HepG2 (cell line): ENCODE measurements around the gene MTFP1. TPM values are rescaled to one million over a fixed set of nuclear protein-coding genes. Genes with fewer than 3 reads are reported as not detected.

Source experiments
- ATAC-seq: fragments of 200-7000 bp; cut with Tn5 transposase; 3 replicates; pipeline ENCODE4 v1.9.1; 2020; ENCODE audit warnings: mild to moderate bottlenecking, moderate library complexity
- BruUV-seq: library from RNA; stranded (reverse); fragments of 400-500 nt; replicated peaks from 2 replicates; lab custom pipeline; 2021; lab: Mats Ljungman, UMichigan
- CTCF ChIA-PET: fragments of 300-600 bp; formaldehyde crosslinking; extraction: SDS; loops from one replicate; lab custom pipeline; 2021; ENCODE audit warnings: low total read pairs, inconsistent platforms, low intra/inter-chr PET ratio; lab: Yijun Ruan, JAX
- POLR2A ChIA-PET: fragments of 350-600 bp; sonication (Branson Sonifier 250); formaldehyde crosslinking; loops from one replicate; lab custom pipeline; 2020; ENCODE audit warnings: antibody characterized with exemption, inconsistent platforms; lab: Yijun Ruan, JAX
- DNase-seq: peaks from one replicate; pipeline ENCODE4 v3.0.0-alpha.2; 2015; ENCODE audit warnings: low spot score
- FAIRE-seq: peaks from 3 replicates; lab custom pipeline; 2011; peaks lifted over from hg19 to GRCh38; lab: Jason Lieb, UNC
- H2AFZ ChIP-seq: one replicate; pipeline ENCODE4 v1.6.1; 2011; ENCODE audit warnings: low read length, inconsistent platforms
- H3K27ac ChIP-seq: fragments of 300-600 bp; 3 replicates; pipeline ENCODE4 v1.8.0; 2011; ENCODE audit warnings: mixed run types, mild to moderate bottlenecking, mixed read lengths, low read length, inconsistent platforms; ENCODE audit not compliant: insufficient read depth; ENCODE audit errors: extremely low read length
- H3K27me3 ChIP-seq, 2 experiments: fragments of 200-600 bp in 1 of 2; 2 replicates in 1 of 2; 3 replicates in 1 of 2; pipeline versions ENCODE4 v1.6.0 to v1.8.0; 2011; ENCODE audit warnings: low read length in 2 of 2, mild to moderate bottlenecking in 2 of 2, moderate library complexity in 2 of 2, inconsistent platforms in 1 of 2; ENCODE audit not compliant: insufficient read depth in 2 of 2, control insufficient read depth in 1 of 2
- H3K36me3 ChIP-seq, 2 experiments: fragments of 200-600 bp in 1 of 2; replicated peaks in 1 of 2; 2 replicates in 1 of 2; 3 replicates in 1 of 2; pipeline versions ENCODE4 v1.5.1 to v1.8.0; 2011; ENCODE audit warnings: low read length in 2 of 2, inconsistent platforms in 1 of 2; ENCODE audit not compliant: insufficient read depth in 2 of 2, control insufficient read depth in 1 of 2
- H3K4me1 ChIP-seq: 2 replicates; pipeline ENCODE4 v1.5.1; 2012; ENCODE audit warnings: low read length, inconsistent platforms; ENCODE audit not compliant: insufficient read depth
- H3K4me2 ChIP-seq: 2 replicates; pipeline ENCODE4 v1.6.0; 2011; ENCODE audit warnings: low read depth, low read length, inconsistent platforms
- H3K4me3 ChIP-seq, 3 experiments: fragments of 200-600 bp in 1 of 3; sonication (generic), shearing (Covaris generic) in 1 of 3; replicated peaks in 1 of 3; 2 replicates each; pipeline ENCODE4 v1.5.1; 2011 to 2016; ENCODE audit warnings: low read length in 3 of 3, inconsistent platforms in 2 of 3, low read depth in 2 of 3, mild to moderate bottlenecking in 2 of 3, control low read depth in 1 of 3, mixed read lengths in 1 of 3; ENCODE audit not compliant: insufficient read depth in 1 of 3
- H3K79me2 ChIP-seq: one replicate; pipeline ENCODE4 v1.6.1; 2011; ENCODE audit warnings: low read length, inconsistent platforms; ENCODE audit not compliant: insufficient read depth
- H3K9ac ChIP-seq: 2 replicates; pipeline ENCODE4 v1.6.0; 2011; ENCODE audit warnings: mild to moderate bottlenecking, low read depth, low read length, inconsistent platforms; ENCODE audit not compliant: insufficient read depth
- H3K9me3 ChIP-seq: 2 replicates; pipeline ENCODE4 v1.5.1; 2012; ENCODE audit warnings: mild to moderate bottlenecking, low read length
- H4K20me1 ChIP-seq: 2 replicates; pipeline ENCODE4 v1.6.0; 2011; ENCODE audit warnings: inconsistent platforms, mild to moderate bottlenecking, low read length, moderate library complexity; ENCODE audit not compliant: insufficient read depth
- FOXC1 ChIP-seq: sonication (generic); formaldehyde crosslinking; IDR thresholded peaks from 2 replicates; pipeline ENCODE4 v1.8.0; 2022; ENCODE audit warnings: mild to moderate bottlenecking, missing genetic modification reagents, borderline replicate concordance
- KMT2A ChIP-seq: sonication (generic); formaldehyde crosslinking; IDR thresholded peaks from 2 replicates; pipeline ENCODE4 v1.4.0; 2020; ENCODE audit warnings: missing genetic modification reagents
- MTF2 ChIP-seq: sonication (generic); formaldehyde crosslinking; IDR thresholded peaks from 2 replicates; pipeline ENCODE4 v1.5.0; 2020; ENCODE audit warnings: missing genetic modification reagents, borderline replicate concordance
- RARG ChIP-seq: sonication (generic); formaldehyde crosslinking; IDR thresholded peaks from 2 replicates; pipeline ENCODE4 v1.4.0; 2020; ENCODE audit warnings: low read depth, mild to moderate bottlenecking, missing genetic modification reagents
- SNAI1 ChIP-seq: sonication (generic); formaldehyde crosslinking; IDR thresholded peaks from 2 replicates; pipeline ENCODE4 v1.5.0; 2020; ENCODE audit warnings: mild to moderate bottlenecking, missing genetic modification reagents, borderline replicate concordance
- ZNF234 ChIP-seq: sonication (generic); formaldehyde crosslinking; conservative IDR thresholded peaks from 2 replicates; pipeline ENCODE4 v1.5.1; 2020; ENCODE audit warnings: mild to moderate bottlenecking, missing genetic modification reagents
- ZNF564 ChIP-seq: sonication (generic); formaldehyde crosslinking; IDR thresholded peaks from 2 replicates; pipeline ENCODE4 v1.8.1; 2023; ENCODE audit warnings: mild to moderate bottlenecking, missing genetic modification reagents
- ZNF878 ChIP-seq: sonication (generic); formaldehyde crosslinking; IDR thresholded peaks from 2 replicates; pipeline ENCODE4 v1.8.1; 2023; ENCODE audit warnings: mild to moderate bottlenecking, missing genetic modification reagents, moderate library complexity
- ZSCAN25 ChIP-seq: sonication (generic); formaldehyde crosslinking; IDR thresholded peaks from 2 replicates; pipeline ENCODE4 v1.8.0; 2022; ENCODE audit warnings: mild to moderate bottlenecking, missing genetic modification reagents
- WGBS: methylation state at CpG from one replicate; pipeline ENCODE4 v1.1.6; 2017; ENCODE audit warnings: low lambda C conversion rate; 5-methylcytosine and 5-hydroxymethylcytosine counted together
- in situ Hi-C: cut with HindIII; loops from 2 replicates; pipeline ENCODE4 v1.10.0; 2017; ENCODE audit warnings: low pct_unique_long_range_greater_than_20kb; ENCODE audit not compliant: extremely low pct_ligation_motif_present
- intact Hi-C: fragments of 100-400 bp; cut with micrococcal nuclease; formaldehyde crosslinking; loops from one replicate; pipeline ENCODE4 v1.10.0; 2022; ENCODE audit not compliant: unreplicated experiment
- polyA plus RNA-seq, 8 experiments: library from polyadenylated mRNA; depleted of rRNA in 3 of 8; stranded (reverse) in 7 of 8; unstranded in 1 of 8; fragments of >200 nt; fragmentation: Illumina TruSeq in 4 of 8; extraction: Trizol in 4 of 8; gene quantifications; 2 replicates each; pipeline versions ENCODE4 v1.2.1 to v1.2.3, GENCODE V29; 2011 to 2016; ENCODE audit warnings: low read depth in 4 of 8, missing spikeins in 1 of 8, mixed read lengths in 1 of 8; ENCODE audit not compliant: insufficient read depth in 1 of 8
- total RNA-seq, 5 experiments: library from RNA; depleted of rRNA; stranded (reverse); fragments of >200 nt; fragmentation: Illumina TruSeq; extraction: Trizol; gene quantifications; 2 replicates each; pipeline ENCODE4 v1.2.3, GENCODE V29; 2016; ENCODE audit warnings: low read depth in 1 of 5
- TF ChIP-seq, protein P1 (sequence below): sonication (generic); formaldehyde crosslinking; IDR thresholded peaks from 2 replicates; pipeline ENCODE4 v1.9.0; 2021; ENCODE audit warnings: mild to moderate bottlenecking, missing genetic modification reagents
- TF ChIP-seq, protein P2 (sequence below): sonication (generic); formaldehyde crosslinking; conservative IDR thresholded peaks from 2 replicates; pipeline ENCODE4 v1.8.1; 2023; ENCODE audit warnings: missing genetic modification reagents

Gene MTFP1
- total and polyA plus RNA-seq, 2 of the 13 experiments (the other 11 are each of a cell fraction or from before 2014, with no cell fraction given) = 29.5 to 45.6 TPM

DNA sequence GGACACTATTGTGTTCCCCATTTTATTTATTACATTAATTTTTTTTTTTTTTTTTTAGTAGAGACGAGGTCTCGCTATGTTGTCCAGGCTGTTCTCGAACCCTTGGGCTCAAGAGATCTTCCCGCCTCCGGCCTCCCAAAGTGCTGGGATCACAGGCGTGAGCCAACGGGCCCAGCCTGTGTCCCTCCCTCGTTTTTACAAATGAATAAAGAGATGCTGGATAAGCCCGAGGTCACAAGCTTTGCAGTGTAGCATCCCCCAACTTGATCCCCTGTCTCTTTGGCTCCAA lies 297 bp upstream of the MTFP1 start:
- Histone ChIP-seq H3K9me3 (no peaks in the 10 kb centered on the region), H3K36me3 (peaks cover 0 to 5% of the 10 kb centered on the region in 2 experiments; a peak in 2 of 5 replicates), H3K9ac (peak overlapping the region; percentile 68), H3K27ac (peak overlapping the region; percentile 70), H3K27me3 (no peaks in the 10 kb centered on the region), H2AFZ (peak overlapping the region; percentile 64), H3K4me1 (peaks cover 45% of the 10 kb centered on the region), H4K20me1 (no peaks in the 10 kb centered on the region), H3K4me2 (peak overlapping the region; percentile 99), H3K79me2 (peaks cover 15% of the 10 kb centered on the region), H3K4me3 (peak overlapping the region; percentile 68 to 89 (median 68))
- TF ChIP-seq, protein P1, sequence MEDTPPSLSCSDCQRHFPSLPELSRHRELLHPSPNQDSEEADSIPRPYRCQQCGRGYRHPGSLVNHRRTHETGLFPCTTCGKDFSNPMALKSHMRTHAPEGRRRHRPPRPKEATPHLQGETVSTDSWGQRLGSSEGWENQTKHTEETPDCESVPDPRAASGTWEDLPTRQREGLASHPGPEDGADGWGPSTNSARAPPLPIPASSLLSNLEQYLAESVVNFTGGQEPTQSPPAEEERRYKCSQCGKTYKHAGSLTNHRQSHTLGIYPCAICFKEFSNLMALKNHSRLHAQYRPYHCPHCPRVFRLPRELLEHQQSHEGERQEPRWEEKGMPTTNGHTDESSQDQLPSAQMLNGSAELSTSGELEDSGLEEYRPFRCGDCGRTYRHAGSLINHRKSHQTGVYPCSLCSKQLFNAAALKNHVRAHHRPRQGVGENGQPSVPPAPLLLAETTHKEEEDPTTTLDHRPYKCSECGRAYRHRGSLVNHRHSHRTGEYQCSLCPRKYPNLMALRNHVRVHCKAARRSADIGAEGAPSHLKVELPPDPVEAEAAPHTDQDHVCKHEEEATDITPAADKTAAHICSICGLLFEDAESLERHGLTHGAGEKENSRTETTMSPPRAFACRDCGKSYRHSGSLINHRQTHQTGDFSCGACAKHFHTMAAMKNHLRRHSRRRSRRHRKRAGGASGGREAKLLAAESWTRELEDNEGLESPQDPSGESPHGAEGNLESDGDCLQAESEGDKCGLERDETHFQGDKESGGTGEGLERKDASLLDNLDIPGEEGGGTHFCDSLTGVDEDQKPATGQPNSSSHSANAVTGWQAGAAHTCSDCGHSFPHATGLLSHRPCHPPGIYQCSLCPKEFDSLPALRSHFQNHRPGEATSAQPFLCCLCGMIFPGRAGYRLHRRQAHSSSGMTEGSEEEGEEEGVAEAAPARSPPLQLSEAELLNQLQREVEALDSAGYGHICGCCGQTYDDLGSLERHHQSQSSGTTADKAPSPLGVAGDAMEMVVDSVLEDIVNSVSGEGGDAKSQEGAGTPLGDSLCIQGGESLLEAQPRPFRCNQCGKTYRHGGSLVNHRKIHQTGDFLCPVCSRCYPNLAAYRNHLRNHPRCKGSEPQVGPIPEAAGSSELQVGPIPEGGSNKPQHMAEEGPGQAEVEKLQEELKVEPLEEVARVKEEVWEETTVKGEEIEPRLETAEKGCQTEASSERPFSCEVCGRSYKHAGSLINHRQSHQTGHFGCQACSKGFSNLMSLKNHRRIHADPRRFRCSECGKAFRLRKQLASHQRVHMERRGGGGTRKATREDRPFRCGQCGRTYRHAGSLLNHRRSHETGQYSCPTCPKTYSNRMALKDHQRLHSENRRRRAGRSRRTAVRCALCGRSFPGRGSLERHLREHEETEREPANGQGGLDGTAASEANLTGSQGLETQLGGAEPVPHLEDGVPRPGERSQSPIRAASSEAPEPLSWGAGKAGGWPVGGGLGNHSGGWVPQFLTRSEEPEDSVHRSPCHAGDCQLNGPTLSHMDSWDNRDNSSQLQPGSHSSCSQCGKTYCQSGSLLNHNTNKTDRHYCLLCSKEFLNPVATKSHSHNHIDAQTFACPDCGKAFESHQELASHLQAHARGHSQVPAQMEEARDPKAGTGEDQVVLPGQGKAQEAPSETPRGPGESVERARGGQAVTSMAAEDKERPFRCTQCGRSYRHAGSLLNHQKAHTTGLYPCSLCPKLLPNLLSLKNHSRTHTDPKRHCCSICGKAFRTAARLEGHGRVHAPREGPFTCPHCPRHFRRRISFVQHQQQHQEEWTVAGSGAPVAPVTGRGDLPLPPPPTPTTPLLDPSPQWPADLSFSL (CRISPR knock-in tag) = no peak
- TF ChIP-seq ZNF878 (CRISPR knock-in tag) = 0 out of 2 replicates have a peak, but pooled peaks have one; percentile 33
- 0 out of 2 replicates have a peak, but pooled peaks have one; percentile 21 for TF ChIP-seq ZNF564
- TF ChIP-seq MTF2 (CRISPR knock-in tag) = peak; percentile 75; the same call in 1 of the 2 replicates
- 0 out of 2 replicates have a peak, but pooled peaks have one; percentile 16 for TF ChIP-seq ZSCAN25 (CRISPR knock-in tag)
- TF ChIP-seq, protein P2, sequence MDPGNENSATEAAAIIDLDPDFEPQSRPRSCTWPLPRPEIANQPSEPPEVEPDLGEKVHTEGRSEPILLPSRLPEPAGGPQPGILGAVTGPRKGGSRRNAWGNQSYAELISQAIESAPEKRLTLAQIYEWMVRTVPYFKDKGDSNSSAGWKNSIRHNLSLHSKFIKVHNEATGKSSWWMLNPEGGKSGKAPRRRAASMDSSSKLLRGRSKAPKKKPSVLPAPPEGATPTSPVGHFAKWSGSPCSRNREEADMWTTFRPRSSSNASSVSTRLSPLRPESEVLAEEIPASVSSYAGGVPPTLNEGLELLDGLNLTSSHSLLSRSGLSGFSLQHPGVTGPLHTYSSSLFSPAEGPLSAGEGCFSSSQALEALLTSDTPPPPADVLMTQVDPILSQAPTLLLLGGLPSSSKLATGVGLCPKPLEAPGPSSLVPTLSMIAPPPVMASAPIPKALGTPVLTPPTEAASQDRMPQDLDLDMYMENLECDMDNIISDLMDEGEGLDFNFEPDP = 0 out of 2 replicates have a peak, but pooled peaks have one; percentile 56
- TF ChIP-seq FOXC1 (CRISPR knock-in tag) = 0 out of 2 replicates have a peak, but pooled peaks have one; percentile 32
- TF ChIP-seq SNAI1 (CRISPR knock-in tag) = 0 out of 2 replicates have a peak, but pooled peaks have one; percentile 48
- TF ChIP-seq RARG = no peak
- no peak for TF ChIP-seq KMT2A (CRISPR knock-in tag)
- peak; percentile 54; the same call in 1 of the 2 replicates for TF ChIP-seq ZNF234 (CRISPR knock-in tag)
- 3% methylated on average over 9 of the region's 9 CpGs for WGBS
- DNase-seq (no peak), FAIRE-seq (no peak), ATAC-seq (no peak)
- in situ Hi-C loops (loop anchor here (5.0 kb wide), 1 partner anchor 33 kb away; no protein-coding TSS in a partner anchor), intact Hi-C loops (no loop called here)
- BruUV-seq = no TSS peak
- POLR2A ChIA-PET = interaction anchor here (4.2 to 7.2 kb wide), 2 partner anchors 8 to 31 kb away, joined by 26 to 164 read pairs; partner anchors contain the start of gene SEC14L2
- CTCF ChIA-PET = interaction anchor here (0.8 to 2.5 kb wide), 3 partner anchors 34 to 98 kb away, joined by 3 to 43 read pairs (median 4); no protein-coding TSS in a partner anchor
